ENCODE measurements around the gene CAPN7.

Gene CAPN7

GRCh38 chr3:15258720-15259119 is 52.7 kb downstream of the CAPN7 start:
- TF ChIP-seq CTCF (conservative IDR thresholded peaks at IDR 0.05; ENCODE audit: control insufficient read depth, insufficient read depth, low read depth, low read length): no peak
- DNase-seq (ENCODE audit: low read depth): no peak
- H3K4me3 ChIP-seq (ENCODE audit: control insufficient read depth, low read depth, low read length): no peak overlapping the region

GRCh38 chr3:15260531-15260930 is 54.5 kb downstream of the CAPN7 start:
- no peak overlapping the region for H3K4me3 ChIP-seq (ENCODE audit: control insufficient read depth, low read depth, low read length)
- TF ChIP-seq CTCF (conservative IDR thresholded peaks at IDR 0.05; ENCODE audit: control insufficient read depth, insufficient read depth, low read depth, low read length): no peak
- no peak for DNase-seq (ENCODE audit: low read depth)

- no peak for TF ChIP-seq CTCF (conservative IDR thresholded peaks at IDR 0.05; ENCODE audit: control insufficient read depth, insufficient read depth, low read depth, low read length)
- DNase-seq (ENCODE audit: low read depth): no peak
- no peak overlapping the region for H3K4me3 ChIP-seq (ENCODE audit: control insufficient read depth, low read depth, low read length)
Observed at GRCh38 chr3:15261274-15261673, 55.2 kb downstream of the CAPN7 start.

- TF ChIP-seq CTCF (conservative IDR thresholded peaks at IDR 0.05; ENCODE audit: control insufficient read depth, insufficient read depth, low read depth, low read length): no peak
Observed at GRCh38 chr3:15262021-15262420, 56.0 kb downstream of the CAPN7 start.

GRCh38 chr3:15263120-15263519 is 57.1 kb downstream of the CAPN7 start:
- no peak for TF ChIP-seq CTCF (conservative IDR thresholded peaks at IDR 0.05; ENCODE audit: control insufficient read depth, insufficient read depth, low read depth, low read length)
- no peak overlapping the region for H3K4me3 ChIP-seq (ENCODE audit: control insufficient read depth, low read depth, low read length)
- no peak for DNase-seq (ENCODE audit: low read depth)

More at GRCh38 chr3:15262021-15262420, 56.0 kb downstream of the CAPN7 start:
- H3K4me3 ChIP-seq (ENCODE audit: control insufficient read depth, low read depth, low read length): no peak overlapping the region
- DNase-seq (ENCODE audit: low read depth): no peak

GRCh38 chr3:15263926-15264325 is 57.9 kb downstream of the CAPN7 start:
- no peak for TF ChIP-seq CTCF (conservative IDR thresholded peaks at IDR 0.05; ENCODE audit: control insufficient read depth, insufficient read depth, low read depth, low read length)
- no peak for DNase-seq (ENCODE audit: low read depth)
- H3K4me3 ChIP-seq (ENCODE audit: control insufficient read depth, low read depth, low read length): no peak overlapping the region

GRCh38 chr3:15264486-15264885 is 58.4 kb downstream of the CAPN7 start:
- no peak overlapping the region for H3K4me3 ChIP-seq (ENCODE audit: control insufficient read depth, low read depth, low read length)
- no peak for TF ChIP-seq CTCF (conservative IDR thresholded peaks at IDR 0.05; ENCODE audit: control insufficient read depth, insufficient read depth, low read depth, low read length)
- no peak for DNase-seq (ENCODE audit: low read depth)

Data from fibroblast of mammary gland (primary cell).